Measurements from ENCODE around the gene MRM2. TPM values are rescaled to one million over a fixed set of nuclear protein-coding genes. Genes with fewer than 3 reads are reported as not detected.

Gene MRM2
- total RNA-seq, 1 donor, result 20.7 TPM

GRCh38 chr7:2220030-2220429, 22.0 kb downstream of the MRM2 start:
- DNase-seq (ENCODE audit: low read depth), result no peak
- no peak overlapping the region for H3K4me3 ChIP-seq (ENCODE audit: low read depth, low read length)

DNA sequence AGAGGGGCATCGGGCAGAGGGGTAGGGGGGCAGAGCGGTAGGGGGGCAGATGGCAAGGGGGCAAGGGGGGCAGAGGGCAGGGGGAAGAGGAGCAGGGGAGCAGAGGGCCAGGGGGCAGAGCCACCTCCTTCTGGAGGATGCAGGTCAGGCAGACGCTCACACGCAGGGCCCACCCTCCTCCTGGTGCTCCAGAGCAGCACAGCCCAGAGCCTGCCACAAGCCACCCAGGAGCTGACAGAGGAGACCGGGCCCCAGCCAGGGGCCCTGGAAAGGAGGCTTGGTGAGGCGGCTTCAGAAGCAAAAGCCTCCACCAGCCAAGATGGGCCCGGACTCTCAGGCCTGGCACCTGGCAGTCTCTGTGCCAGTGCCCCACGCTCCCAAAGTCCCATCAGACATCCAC, 22.4 kb downstream of the MRM2 start:
- no peak for DNase-seq (ENCODE audit: low read depth)
- no peak overlapping the region for H3K4me3 ChIP-seq (ENCODE audit: low read depth, low read length)
- TF ChIP-seq, protein P1, sequence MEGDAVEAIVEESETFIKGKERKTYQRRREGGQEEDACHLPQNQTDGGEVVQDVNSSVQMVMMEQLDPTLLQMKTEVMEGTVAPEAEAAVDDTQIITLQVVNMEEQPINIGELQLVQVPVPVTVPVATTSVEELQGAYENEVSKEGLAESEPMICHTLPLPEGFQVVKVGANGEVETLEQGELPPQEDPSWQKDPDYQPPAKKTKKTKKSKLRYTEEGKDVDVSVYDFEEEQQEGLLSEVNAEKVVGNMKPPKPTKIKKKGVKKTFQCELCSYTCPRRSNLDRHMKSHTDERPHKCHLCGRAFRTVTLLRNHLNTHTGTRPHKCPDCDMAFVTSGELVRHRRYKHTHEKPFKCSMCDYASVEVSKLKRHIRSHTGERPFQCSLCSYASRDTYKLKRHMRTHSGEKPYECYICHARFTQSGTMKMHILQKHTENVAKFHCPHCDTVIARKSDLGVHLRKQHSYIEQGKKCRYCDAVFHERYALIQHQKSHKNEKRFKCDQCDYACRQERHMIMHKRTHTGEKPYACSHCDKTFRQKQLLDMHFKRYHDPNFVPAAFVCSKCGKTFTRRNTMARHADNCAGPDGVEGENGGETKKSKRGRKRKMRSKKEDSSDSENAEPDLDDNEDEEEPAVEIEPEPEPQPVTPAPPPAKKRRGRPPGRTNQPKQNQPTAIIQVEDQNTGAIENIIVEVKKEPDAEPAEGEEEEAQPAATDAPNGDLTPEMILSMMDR (IDR thresholded peaks at IDR 0.05; ENCODE audit: insufficient read depth, low read length), result no peak

More at GRCh38 chr7:2220030-2220429, 22.0 kb downstream of the MRM2 start:
- TF ChIP-seq, protein P1 (IDR thresholded peaks at IDR 0.05; ENCODE audit: insufficient read depth, low read length), result no peak

DNA sequence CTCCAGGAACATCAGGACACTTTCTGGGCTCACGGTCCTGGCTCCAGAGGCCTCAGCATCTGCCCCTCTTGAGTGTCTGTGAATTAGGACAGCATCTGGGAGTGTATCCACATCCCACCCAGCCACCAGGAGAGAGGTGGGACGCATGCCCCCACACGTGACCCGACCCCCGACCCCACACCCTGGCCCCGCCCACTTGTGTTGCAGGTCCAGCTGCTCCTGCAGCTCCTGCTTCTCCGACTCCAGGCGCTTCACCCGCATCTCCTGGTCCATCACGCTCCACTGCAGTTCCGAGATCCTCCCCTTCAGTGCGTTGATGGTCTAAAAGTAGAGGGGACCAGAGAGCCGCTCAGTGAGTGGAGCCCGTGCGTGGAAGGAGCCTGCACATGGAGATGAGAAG, 22.9 kb downstream of the MRM2 start:
- no peak overlapping the region for H3K4me3 ChIP-seq (ENCODE audit: low read depth, low read length)
- TF ChIP-seq, protein P1 (IDR thresholded peaks at IDR 0.05; ENCODE audit: insufficient read depth, low read length), result no peak
- DNase-seq (ENCODE audit: low read depth), result no peak

DNA sequence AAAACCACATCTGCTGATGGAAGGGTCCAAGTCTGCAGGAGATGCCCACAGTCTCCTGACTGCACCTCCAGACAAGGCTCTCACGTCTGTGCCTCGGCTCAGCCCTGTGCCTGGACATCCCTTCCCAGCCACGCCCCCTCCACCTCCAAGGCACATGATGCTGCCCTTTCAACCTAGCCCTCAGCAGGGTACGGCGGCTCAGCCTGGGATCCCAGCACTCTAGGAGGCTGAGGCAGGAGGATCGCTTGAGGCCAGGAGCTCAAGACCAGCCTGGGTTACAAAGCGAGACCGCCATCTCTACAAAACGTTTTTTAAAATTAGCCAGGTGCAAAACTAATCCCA, 23.6 kb downstream of the MRM2 start:
- TF ChIP-seq, protein P1 (IDR thresholded peaks at IDR 0.05; ENCODE audit: insufficient read depth, low read length), result no peak
- no peak overlapping the region for H3K4me3 ChIP-seq (ENCODE audit: low read depth, low read length)
- DNase-seq (ENCODE audit: low read depth), result no peak

- TF ChIP-seq, protein P1 (IDR thresholded peaks at IDR 0.05; ENCODE audit: insufficient read depth, low read length), result no peak
- H3K4me3 ChIP-seq (ENCODE audit: low read depth, low read length), result no peak overlapping the region
- no peak for DNase-seq (ENCODE audit: low read depth)
These were observed 24.1 kb downstream of the MRM2 start for GRCh38 chr7:2217716-2218443.

GRCh38 chr7:2217206-2217605, 24.8 kb downstream of the MRM2 start:
- TF ChIP-seq, protein P1 (IDR thresholded peaks at IDR 0.05; ENCODE audit: insufficient read depth, low read length), result no peak
- no peak overlapping the region for H3K4me3 ChIP-seq (ENCODE audit: low read depth, low read length)
- DNase-seq (ENCODE audit: low read depth), result no peak

DNA sequence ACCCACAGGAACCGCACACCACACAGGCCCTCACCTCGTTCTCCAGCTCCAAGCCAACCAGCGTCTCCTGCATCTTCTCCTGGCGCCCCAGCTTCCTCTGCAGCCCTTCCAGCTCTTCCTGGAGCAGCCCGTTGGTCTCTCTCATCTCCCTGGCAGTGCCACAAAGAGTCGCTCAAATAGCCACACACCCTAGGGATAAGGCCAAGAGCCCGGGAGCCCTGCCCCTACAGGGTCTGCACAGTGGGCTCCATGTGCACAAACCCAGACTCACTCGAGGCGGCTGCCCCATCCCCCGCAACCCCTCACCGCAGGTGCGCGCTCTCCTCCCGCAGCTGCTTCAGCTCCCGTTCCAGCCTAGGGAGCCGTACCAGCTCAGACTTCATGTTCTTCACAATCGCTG, 26.2 kb downstream of the MRM2 start:
- no peak overlapping the region for H3K4me3 ChIP-seq (ENCODE audit: low read depth, low read length)
- DNase-seq (ENCODE audit: low read depth), result no peak
- TF ChIP-seq, protein P1 (IDR thresholded peaks at IDR 0.05; ENCODE audit: insufficient read depth, low read length), result no peak

Data from fibroblast of the aortic adventitia (primary cell).